ENCODE results near the gene HMOX1.

Gene HMOX1

DNA sequence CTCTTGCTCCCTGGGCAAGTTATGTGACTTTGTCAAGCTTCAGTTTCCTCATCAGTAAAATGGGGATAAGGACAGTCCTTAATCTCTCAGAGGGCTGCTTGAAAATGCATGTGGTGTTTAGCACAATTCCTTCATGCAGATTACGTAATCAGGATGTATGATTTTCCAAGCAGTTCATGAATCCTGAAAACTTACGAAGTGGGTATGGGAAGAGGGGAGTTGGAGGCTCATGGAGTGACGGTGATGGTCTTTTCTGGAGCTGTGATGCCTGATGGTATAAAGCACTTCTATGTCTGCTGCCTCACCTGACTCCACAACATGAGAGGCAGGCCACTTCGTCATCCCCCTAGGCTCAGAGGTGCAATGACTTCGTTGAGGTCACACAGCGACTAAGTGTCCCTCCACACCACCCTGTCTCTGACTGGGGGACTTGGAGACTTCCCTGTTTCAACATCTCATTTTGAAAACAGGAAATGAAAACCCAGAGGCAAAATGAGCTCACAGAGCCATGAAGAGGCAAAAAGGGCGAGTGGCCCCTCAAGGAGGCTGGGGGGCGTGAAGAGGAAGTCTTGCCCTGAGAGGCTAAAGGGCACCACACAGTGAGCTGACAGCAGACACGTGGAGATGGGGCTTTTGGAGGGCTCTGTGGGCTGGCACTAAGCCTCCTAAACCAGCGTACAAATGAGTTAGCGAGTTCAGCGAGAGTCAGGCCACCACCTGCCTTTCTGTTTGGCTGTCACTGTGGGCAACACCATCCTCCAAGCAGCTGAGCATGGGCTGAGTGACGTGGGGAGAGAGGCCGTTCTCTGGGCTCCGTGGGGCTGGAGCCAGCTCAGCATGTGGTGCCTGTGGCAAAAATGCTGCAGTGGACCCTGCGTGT lies 29.1 kb downstream of the HMOX1 start:
- no peak for DNase-seq

DNA sequence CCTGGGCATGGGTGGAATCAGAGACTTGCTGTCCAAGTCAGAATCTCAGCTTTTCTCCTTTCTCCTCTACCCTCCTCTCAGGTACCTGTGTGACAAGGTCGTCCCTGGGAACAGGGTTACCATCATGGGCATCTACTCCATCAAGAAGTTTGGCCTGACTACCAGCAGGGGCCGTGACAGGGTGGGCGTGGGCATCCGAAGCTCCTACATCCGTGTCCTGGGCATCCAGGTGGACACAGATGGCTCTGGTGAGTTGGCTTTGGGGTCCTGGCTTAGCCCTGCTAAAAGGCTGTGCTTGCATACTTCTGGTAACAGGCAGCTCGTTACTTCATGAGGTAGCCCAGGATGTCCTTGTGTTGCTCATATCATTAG lies 29.8 kb downstream of the HMOX1 start:
- no peak for DNase-seq

DNA sequence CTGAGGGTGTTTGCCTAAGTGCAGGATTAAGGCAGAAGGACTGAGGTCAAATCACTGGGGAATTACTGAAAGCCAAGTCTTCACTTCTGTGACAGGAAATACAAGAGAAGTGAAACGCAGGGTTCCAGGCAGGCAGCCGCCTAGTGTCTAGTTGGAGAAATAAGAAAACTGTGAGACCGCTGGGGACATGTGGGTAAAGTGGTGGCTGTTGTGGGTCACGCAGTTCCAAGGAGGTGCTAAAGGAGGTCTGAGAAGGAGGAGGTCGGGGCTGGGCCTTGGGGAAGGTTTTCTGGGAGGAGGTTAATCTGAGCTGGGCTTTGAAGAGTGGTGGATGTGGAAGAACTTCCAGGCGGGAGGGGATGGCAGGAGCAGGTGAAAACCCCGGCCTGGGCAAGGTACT lies 30.2 kb downstream of the HMOX1 start:
- no peak for DNase-seq

DNA sequence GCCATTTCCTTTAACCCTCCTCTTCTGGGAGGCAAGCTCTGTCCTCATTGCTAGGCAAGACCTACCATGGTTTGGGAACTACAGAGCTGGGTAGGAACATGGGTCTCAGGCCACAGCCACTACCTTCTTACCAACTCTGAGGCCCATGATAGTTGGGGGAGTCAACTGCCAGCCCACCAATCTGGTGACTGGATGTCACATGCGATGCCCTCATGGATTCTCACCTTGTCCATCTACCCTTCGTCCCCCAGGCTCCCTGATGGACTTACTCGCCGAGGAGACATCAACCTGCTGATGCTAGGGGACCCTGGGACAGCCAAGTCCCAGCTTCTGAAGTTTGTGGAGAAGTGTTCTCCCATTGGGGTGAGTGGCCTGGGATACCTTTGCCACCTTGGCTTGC lies 32.7 kb downstream of the HMOX1 start:
- no peak for DNase-seq

DNA sequence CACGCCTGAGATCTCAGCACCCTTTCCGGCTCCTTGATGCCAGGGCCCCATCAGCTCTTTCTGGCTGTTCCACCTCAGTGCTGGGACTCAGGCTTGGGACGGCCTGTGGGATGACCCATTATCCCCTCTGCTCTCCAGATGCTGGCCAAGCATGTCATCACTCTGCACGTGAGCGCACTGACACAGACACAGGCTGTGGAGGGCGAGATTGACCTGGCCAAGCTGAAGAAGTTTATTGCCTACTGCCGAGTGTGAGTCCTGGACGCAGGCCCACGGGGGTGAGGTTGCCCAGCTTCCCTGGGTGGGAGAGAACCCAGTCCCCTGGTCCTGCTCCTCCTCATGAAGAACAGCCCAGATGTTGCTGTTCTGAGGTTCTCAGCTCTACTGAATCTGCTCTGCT lies 36.7 kb downstream of the HMOX1 start:
- DNase-seq = no peak

DNA sequence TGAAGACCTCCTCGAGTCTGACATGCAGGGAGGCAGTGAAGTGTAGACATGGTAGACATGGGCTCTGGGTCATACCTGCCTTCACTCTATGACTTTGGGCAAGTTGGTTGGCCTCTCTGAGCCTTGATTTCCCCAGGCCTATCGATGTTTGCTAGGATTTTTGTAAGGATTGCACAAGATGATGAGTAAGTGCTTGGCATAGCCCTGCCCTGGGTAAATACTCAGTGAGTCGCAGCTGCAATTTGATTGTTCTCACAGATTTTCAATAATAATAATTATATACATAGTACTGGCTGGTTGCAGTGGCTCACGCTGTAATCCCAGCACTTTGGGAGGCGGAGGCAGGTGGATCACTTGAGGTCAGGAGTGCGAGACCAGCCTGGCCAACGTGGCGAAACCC lies 37.2 kb downstream of the HMOX1 start:
- DNase-seq = no peak

DNA sequence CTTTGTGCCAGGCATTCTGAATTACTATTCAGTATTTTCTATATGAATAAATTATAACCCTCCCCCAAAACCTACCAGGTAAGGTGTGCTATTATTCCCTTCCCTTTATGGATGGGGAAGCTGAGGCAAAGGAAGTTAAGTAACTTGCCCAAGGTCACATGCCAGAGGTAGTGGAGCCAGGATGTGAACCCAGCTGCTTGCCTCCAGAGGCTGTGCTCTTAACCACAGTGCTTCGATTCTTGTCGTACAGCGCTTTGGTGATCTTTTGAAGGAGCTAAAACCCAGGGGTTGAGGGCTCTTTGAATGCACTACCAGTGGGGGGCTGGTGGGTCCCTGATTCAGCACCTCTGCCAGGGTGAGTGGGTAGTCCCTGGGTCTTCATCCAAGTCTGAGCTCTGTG lies 37.8 kb downstream of the HMOX1 start:
- no peak for DNase-seq

DNA sequence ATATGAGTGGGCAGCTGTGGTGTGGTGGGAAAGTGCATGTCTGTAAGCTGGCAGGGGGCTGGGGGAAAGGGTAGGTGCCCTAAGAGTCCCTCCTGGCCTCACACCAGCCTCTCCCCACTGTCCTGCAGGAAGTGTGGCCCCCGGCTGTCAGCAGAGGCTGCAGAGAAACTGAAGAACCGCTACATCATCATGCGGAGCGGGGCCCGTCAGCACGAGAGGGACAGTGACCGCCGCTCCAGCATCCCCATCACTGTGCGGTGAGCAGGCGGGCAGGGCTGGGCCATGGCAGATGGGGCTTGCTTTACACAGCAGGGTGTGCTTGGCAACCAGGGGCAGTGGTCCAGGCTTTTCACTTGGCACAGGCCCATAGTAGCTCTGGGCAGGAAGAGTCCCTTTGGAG lies 38.9 kb downstream of the HMOX1 start:
- DNase-seq = no peak

DNA sequence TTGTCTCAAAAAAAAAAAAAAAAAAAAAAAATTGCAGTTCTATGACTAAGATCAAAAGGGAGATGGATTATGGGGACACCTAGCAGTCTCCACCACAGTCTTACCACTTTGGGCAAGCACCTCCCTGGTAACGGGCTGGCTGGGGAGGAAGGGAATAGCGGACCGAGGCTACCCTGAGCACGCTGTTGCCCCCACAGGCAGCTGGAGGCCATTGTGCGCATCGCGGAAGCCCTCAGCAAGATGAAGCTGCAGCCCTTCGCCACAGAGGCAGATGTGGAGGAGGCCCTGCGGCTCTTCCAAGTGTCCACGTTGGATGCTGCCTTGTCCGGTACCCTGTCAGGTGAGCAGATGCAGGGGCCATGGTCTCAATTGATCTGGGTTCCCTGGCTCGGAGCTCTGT lies 40.2 kb downstream of the HMOX1 start:
- DNase-seq = no peak

DNA sequence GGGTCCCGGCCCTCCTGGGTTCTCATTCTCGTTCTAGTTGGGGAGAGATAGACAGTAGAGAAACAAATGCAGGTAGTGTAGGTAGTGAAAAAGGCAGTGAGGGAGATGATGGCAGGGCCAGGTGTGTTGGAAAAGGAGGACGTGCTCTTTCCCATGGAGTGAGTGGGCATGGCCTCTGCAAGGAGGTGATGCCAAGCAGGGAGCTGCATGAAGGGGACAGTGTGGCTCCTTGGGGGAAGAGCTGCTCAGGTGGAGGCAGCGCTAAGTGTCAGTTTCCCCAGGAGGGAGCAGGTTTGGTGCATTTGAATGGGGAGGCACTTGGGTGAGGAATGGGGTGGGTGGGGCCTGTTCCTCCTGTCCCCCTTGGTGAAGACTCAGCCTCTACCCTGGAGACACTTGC lies 41.2 kb downstream of the HMOX1 start:
- DNase-seq = no peak

DNA sequence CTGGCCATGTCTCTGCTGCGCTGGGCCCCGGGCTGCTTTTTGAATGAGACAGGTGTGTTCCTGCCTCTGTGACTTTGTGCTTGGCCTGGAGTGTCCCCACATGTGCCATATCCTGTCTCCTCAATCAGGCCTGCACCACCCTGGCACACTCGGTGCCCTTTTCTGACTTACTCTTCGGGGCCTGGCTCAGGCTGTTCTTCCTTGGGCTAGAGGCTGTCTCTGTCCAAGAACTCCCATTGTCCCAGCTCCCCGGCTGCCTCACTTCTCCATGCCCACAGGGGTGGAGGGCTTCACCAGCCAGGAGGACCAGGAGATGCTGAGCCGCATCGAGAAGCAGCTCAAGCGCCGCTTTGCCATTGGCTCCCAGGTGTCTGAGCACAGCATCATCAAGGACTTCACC lies 42.0 kb downstream of the HMOX1 start:
- no peak for DNase-seq

DNA sequence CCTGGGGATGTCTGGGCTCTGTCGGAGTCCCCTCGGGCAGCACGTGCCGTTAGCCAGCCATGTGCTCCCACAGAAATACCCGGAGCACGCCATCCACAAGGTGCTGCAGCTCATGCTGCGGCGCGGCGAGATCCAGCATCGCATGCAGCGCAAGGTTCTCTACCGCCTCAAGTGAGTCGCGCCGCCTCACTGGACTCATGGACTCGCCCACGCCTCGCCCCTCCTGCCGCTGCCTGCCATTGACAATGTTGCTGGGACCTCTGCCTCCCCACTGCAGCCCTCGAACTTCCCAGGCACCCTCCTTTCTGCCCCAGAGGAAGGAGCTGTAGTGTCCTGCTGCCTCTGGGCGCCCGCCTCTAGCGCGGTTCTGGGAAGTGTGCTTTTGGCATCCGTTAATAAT lies 43.2 kb downstream of the HMOX1 start:
- no peak for DNase-seq

DNA sequence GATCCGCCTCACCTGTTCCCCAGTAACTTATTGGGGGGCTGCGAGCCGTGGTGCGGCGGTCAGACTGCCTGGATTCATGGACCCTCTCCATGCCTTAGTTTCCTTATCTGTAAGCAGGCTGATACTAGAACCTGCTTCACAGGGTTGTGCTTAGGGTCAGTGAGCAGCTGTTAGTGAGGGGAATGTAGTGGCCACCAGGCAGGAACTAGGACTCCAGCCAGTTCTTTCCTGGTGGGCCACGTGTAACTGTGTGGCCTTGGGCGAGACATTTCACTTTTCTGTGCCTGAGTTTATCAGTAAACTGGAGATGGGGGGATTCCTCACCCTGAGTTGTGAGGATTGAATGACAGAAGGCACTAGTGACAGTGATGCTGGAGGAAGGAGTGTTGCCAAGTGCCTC lies 43.9 kb downstream of the HMOX1 start:
- DNase-seq = no peak

DNA sequence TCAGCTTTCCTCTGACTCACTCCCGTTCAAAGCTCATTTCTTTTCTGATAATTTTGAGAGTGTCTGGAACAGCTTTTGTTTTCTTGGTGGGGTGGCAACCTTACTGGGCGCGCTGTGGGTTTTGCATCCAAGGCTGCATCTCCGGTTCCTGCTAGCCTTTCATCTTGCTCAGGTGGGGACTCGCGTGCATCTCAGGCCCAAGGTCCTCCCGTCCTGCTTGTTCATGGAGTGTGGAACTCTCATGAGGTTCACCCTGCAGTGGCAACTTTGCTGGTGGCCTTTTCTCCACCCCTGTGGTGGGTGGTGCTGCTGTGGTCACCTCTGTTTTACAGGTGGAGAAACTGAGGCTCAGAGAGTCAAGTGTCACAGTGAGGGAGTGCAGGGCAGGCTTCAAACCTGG lies 44.6 kb downstream of the HMOX1 start:
- DNase-seq = no peak

DNA sequence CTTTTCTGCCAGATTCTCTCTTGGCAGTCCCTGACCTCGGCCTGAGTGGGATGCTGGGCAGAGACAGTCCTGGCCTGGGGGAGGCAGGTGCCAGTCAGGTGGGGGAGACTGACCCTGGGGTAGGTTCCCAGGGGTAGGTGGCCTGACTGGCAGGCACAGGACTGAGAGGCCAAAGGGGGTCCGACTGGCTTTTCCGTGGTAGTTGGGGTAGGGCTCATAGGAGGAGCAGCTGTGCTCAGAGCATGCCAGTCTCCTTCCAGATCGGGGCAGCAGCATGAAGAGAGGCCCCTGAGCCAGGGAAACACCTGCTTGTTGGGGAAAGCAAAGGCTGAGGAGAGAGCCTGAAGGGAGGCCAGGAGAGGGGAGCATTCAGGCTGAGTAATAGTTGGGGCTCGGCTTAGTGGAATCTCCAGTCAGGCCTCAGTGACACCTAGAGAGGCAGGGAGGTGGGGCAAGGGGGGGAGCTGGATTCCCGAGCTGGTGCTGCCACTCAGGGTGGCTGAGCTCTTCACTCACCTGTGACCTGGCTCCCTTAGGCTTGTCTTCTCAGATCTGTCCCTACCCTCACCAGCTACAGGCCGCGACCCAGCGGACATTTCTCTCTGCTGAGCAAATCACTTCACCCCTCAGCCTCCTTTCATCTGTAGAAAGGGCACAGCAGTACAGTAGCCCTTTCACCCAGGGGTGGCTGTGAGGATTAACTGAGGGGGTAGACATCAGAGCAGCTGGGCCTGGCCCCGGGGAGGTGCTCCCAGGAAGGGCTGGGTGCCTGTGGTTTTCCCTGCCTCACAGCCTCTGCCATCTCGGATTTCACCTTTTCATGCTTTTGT lies 45.3 kb downstream of the HMOX1 start:
- DNase-seq = peak; percentile 74

DNA sequence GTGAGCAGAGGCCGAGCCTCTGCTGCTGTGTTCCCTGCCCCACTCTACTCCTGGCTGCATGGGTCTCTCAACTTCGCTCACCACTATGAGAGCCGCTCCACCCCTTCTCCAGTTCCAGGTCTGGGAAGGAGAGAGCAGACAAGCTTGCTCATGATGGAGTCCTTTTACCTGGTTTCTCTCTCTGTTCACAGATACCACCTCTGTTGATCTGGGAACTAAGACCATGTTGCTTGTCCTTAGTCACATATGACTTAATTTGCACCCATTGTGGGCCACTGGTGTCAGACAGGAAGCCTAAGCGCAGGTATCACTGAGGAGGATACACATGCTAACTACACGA lies 45.9 kb downstream of the HMOX1 start:
- no peak for DNase-seq

DNA sequence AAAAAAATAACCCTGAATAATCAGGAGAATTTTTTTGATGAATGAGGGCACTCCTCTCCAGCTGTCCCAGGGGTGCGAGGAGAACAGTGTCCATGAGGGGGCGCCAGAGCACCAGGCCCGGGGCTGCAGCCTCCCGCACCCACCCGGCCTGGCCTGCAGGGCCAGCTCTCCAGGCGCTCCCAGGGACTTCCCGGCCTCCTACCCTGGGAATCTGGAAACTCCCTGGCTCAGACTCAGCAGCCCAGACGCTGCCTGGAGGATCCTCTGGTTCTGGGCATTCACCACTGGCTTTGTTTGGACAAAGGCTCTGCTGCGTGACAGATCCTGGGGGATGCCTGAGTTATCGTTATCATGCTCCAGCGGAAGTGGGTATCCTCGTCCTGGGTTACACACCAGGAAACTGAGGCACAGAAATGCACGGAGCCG lies 50.0 kb downstream of the HMOX1 start:
- peak; percentile 33 for DNase-seq

DNA sequence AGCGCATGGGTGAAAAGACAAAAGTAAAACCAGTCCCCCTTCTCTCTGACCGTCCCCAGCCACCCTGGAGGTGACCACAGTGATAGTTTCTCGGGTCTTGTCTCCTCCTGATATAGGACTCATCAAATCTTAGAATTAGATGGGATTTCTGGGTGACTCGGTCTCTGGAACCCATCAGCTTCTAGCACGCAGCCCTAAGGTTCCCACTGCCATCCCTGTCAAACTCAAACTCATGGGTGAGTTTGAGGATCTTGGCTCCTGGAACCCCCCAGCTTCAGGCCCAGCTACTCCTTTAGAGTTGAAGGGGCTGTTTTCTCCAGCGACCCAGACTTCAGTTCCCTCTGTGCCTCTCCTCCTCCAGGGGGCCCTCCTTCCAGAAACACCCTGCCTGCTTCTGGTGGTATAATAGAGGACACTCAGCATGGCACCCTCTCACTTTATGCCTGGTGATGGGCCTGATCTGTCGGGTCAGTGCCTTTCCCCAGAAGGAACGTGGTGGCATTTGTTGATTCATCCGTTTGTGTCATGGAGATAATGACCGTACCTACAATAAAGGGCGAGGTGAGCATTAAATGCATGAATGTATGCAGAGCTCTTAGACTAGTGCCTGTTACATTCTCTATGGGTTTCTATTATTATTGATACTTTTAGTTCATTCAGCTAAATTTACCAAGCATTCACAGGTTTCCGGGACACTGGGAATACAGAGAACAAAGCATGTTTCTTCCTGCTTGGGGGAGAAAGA lies 50.8 kb downstream of the HMOX1 start:
- no peak for DNase-seq

DNA sequence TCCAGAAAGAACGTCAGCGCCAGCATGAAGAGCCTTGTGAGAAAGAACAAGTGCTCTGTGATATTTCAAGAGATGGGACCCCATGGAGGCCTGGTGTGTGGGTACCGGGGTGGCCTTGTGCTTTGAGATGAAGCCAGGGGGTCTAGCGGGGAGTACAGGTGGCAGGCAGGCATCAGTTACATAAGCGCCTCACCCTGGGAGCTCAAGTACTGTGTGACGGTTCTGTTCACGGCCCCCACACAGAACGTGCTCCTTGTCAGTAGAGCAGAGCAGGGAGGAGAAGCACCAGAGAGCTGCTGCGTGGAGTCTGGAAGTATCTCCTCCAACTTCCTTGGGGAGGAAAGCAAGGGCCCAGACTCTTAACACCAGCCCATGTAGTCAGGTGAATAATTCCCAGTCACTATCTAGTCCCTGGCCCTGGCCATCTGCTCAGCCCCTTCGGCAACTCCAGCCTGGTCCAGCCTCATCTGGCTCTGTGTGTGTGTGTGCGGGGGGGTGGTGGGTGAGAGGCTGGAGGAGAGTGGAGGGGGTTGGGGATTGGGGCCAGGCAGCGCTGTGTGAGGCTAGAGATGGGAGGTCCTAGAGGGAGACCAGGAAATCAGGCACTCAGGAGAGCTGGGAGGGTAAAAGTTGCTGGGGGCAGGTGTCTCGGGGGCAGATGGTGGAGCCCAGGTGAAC lies 51.5 kb downstream of the HMOX1 start:
- DNase-seq = no peak

DNA sequence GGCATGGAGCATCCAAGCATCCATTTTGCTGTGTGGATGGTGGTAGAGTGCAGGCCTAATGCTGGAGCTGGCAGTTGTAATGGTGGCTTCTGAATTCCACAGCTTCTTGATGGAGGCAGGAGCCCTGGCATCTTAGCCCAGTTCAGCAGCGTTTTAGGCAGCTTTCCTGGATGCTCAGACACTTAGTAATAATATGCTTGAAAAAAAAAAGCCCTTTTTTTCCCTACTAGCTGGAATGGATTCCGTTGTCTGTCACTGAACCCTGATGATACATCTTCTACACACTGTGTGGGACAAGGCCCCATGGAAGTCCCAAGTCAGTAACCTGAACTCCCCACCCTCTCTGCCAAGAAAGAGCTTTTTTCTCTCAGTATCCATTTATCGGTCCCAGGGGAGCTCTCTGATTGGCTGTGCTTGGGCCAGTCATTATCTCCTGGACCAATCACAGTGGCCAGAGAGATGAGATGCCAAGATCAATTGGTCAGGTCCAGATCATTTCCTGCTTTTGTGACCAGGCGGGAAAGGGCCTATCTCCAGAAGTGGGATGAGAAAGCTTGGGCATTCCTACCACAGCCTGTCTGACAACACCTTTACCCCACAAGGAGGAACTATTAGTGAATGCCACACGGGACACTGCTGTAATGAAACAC lies 53.3 kb downstream of the HMOX1 start:
- no peak for DNase-seq

DNA sequence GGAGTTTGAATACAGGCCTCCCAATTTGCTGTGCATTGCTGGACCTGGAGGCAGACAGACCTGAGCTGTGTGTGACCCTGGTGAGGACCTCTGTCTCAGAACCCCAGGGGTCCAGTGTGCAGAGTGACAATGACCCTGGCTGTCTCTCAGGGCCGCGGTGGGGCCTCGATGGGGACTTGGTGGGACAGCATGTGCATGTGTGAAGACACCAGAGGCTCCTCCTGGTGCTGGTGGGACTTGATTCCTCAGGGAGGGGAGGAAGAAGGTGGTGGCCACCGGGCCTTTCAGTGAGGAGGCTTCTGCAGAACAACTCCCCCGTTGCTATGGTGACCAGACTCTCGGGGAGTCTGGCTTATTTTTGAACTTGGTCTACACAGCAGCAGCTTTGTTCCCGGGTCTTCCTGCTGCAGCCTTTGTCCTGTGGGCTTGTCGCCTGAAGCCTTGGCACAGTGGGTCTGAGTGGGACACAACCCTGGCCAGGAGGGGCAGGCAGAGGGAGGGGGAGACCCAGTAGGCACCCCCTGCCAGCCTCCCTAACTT lies 54.4 kb downstream of the HMOX1 start:
- DNase-seq = no peak

DNA sequence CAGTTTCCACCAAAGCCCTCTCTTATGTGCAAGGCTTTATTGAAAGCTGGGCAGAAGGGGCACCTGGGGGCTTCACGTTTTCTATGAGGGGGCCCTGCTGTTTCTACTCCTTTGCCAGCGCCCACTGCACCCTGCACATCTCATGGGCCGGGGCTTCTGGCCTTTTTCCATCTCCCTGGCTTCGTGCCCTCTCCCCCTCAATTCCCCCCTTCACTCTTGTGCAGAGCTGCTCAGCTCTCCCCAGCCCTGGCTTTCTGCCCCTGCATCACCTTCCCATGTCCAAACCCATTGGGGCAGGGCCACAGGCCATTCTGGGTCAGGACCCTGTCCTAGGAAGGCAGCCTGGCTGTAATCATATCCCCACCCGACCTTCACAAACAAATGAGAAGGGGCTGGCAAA lies 55.5 kb downstream of the HMOX1 start:
- DNase-seq = no peak
